Measurements from ENCODE around the gene MRPL4.
"Not testable (repeated sequence)": the region's sequence is repeated elsewhere in the genome, so short reads cannot be mapped to it uniquely, and the experiment has no call there.

Gene MRPL4

GRCh38 chr19:10262771-10263170 is 10.8 kb downstream of the MRPL4 start:
- DNase-seq (ENCODE audit: low spot score), result no peak

GRCh38 chr19:10266706-10267105 is 14.7 kb downstream of the MRPL4 start:
- no peak for DNase-seq (ENCODE audit: low spot score)

GRCh38 chr19:10268071-10268470 is 16.1 kb downstream of the MRPL4 start:
- DNase-seq (ENCODE audit: low spot score), result no peak

GRCh38 chr19:10269333-10270179 is 17.5 kb downstream of the MRPL4 start:
- DNase-seq (ENCODE audit: low spot score), result peak; percentile 62

- DNase-seq (ENCODE audit: low spot score), result no peak
Observed at GRCh38 chr19:10270180-10270615, 18.2 kb downstream of the MRPL4 start.

GRCh38 chr19:10270616-10271394 is 18.8 kb downstream of the MRPL4 start, which contains the start of gene ICAM1:
TSS of gene ICAM1 (plus strand) at chr19:10271120. CDS start at chr19:10271160, 40 bp downstream.
- DNase-seq (ENCODE audit: low spot score), result peak; percentile 68

GRCh38 chr19:10271543-10272086 is 19.6 kb downstream of the MRPL4 start:
- no peak for DNase-seq (ENCODE audit: low spot score)

- no peak for DNase-seq (ENCODE audit: low spot score)
Observed at GRCh38 chr19:10274589-10274988, 22.6 kb downstream of the MRPL4 start.

GRCh38 chr19:10277795-10278589 is 26.0 kb downstream of the MRPL4 start:
- no peak for DNase-seq (ENCODE audit: low spot score)

GRCh38 chr19:10278935-10279334 is 26.9 kb downstream of the MRPL4 start:
- DNase-seq (ENCODE audit: low spot score), result no peak

GRCh38 chr19:10279737-10280442 is 27.9 kb downstream of the MRPL4 start:
- no peak for DNase-seq (ENCODE audit: low spot score)

- not testable (repeated sequence) for DNase-seq (ENCODE audit: low spot score)
Observed at GRCh38 chr19:10282043-10282442, 30.0 kb downstream of the MRPL4 start.

- DNase-seq (ENCODE audit: low spot score), result no peak
Observed at GRCh38 chr19:10283301-10284064, 31.5 kb downstream of the MRPL4 start.

- DNase-seq (ENCODE audit: low spot score), result no peak
Observed at GRCh38 chr19:10284065-10284959, 32.3 kb downstream of the MRPL4 start.

- no peak for DNase-seq (ENCODE audit: low spot score)
Observed at GRCh38 chr19:10284960-10285278, 32.9 kb downstream of the MRPL4 start.

- DNase-seq (ENCODE audit: low spot score), result no peak
Observed at GRCh38 chr19:10285393-10285792, 33.4 kb downstream of the MRPL4 start.

- DNase-seq (ENCODE audit: low spot score), result no peak
Observed at GRCh38 chr19:10286803-10287737, 35.1 kb downstream of the MRPL4 start, which contains the start of gene ICAM4. TSS of gene ICAM4 (plus strand) at chr19:10286955. CDS start at chr19:10287013, 58 bp downstream.

GRCh38 chr19:10288662-10289166 is 36.7 kb downstream of the MRPL4 start:
- no peak for DNase-seq (ENCODE audit: low spot score)

All from COLO829 (cell line).